Measurements from ENCODE around the gene TMEM260. TPM values are rescaled to one million over a fixed set of nuclear protein-coding genes. Genes with fewer than 3 reads are reported as not detected.

TMEM260 gene
- total and polyA plus RNA-seq, 10 of the 15 experiments (the other 5 are each of a cell fraction or from before 2014, with no cell fraction given) = 3.2 to 13.6 (median 11.0) TPM

GRCh38 chr14:56579345-56580220 lies at the start of gene TMEM260 (continued):
- TF ChIP-seq SREBF1 (IDR thresholded peaks at IDR 0.05; ENCODE audit: low read length) (peak; percentile 98), ELK1 (IDR thresholded peaks at IDR 0.05; ENCODE audit: low read depth, low read length) (peak; percentile 55; the same call in 1 of the 2 replicates), JUND (IDR thresholded peaks at IDR 0.05; ENCODE audit: low read depth, low read length) (peak; percentile 99), CREM (IDR thresholded peaks at IDR 0.05; ENCODE audit: low read depth) (peak; percentile 75), EZH2 (IDR thresholded peaks at IDR 0.05; ENCODE audit: borderline replicate concordance, control insufficient read depth, low read depth, low read length) (no peak), TBL1XR1 (IDR thresholded peaks at IDR 0.05; ENCODE audit: low read depth, low read length) (peak; percentile 53; the same call in 1 of the 2 replicates), LARP7 (IDR thresholded peaks at IDR 0.05) (peak; percentile 70), HDGF (IDR thresholded peaks at IDR 0.05) (no peak), ZNF207 (IDR thresholded peaks at IDR 0.05; ENCODE audit: borderline replicate concordance) (peak; percentile 99; the same call in 1 of the 2 replicates), BRCA1 (IDR thresholded peaks at IDR 0.05; ENCODE audit: low read depth, low read length) (0 out of 2 replicates have a peak, but pooled peaks have one; percentile 34), ZNF687 (IDR thresholded peaks at IDR 0.05) (no peak; the same call in 1 of the 2 replicates), RAD21 (IDR thresholded peaks at IDR 0.05; ENCODE audit: insufficient read depth, low read depth, low read length) (peak; percentile 39; the same call in 1 of the 2 replicates), SMARCA5 (IDR thresholded peaks at IDR 0.05) (peak; percentile 34; the same call in 1 of the 2 replicates), CTCF (IDR thresholded peaks at IDR 0.05 in 2 of 3, conservative IDR thresholded peaks at IDR 0.05 in 1 of 3; ENCODE audit: control insufficient read depth in 2 of 3, extremely low read depth in 1 of 3, insufficient read depth in 1 of 3, low read depth in 3 of 3, low read length in 3 of 3) (peak; percentile 84 to 87 (median 87)), ZNF622 (IDR thresholded peaks at IDR 0.05) (no peak), GATAD2B (conservative IDR thresholded peaks at IDR 0.05; ENCODE audit: low read depth) (peak; percentile 87), CHD2 (IDR thresholded peaks at IDR 0.05; ENCODE audit: borderline replicate concordance, low read depth, low read length) (peak; percentile 39; the same call in 1 of the 2 replicates), JUNB (IDR thresholded peaks at IDR 0.05) (peak; percentile 23; the same call in 1 of the 2 replicates), NFIC (IDR thresholded peaks at IDR 0.05; ENCODE audit: low read depth, low read length) (peak; percentile 54; the same call in 1 of the 2 replicates)

Data from GM12878 (cell line).